HepG2 (cell line): ENCODE data around the gene SMARCD1. TPM values are rescaled to one million over a fixed set of nuclear protein-coding genes. Genes with fewer than 3 reads are reported as not detected.

Source experiments
- CREM ChIP-seq, 2 experiments: sonication (generic) in 1 of 2; formaldehyde crosslinking in 1 of 2; IDR thresholded peaks; 2 replicates each; pipeline versions ENCODE4 v1.4.0 to v1.6.1; 2016 to 2020; ENCODE audit warnings: antibody characterized with exemption in 1 of 2, mild to moderate bottlenecking in 1 of 2, missing genetic modification reagents in 1 of 2
- DMAP1 ChIP-seq: IDR thresholded peaks from 2 replicates; pipeline ENCODE4 v1.6.1; 2016
- GABPA ChIP-seq, 2 experiments: IDR thresholded peaks; 2 replicates each; pipeline ENCODE4 v1.6.1; 2011 to 2016; ENCODE audit warnings: low read depth in 2 of 2, low read length in 1 of 2, missing biosample characterization in 1 of 2, missing genetic modification characterization in 1 of 2
- HOMEZ ChIP-seq: IDR thresholded peaks from 2 replicates; pipeline ENCODE4 v1.6.1; 2016; ENCODE audit warnings: low read depth
- KAT7 ChIP-seq: IDR thresholded peaks from 2 replicates; pipeline ENCODE4 v1.6.1; 2018; ENCODE audit warnings: borderline replicate concordance, missing compliant biosample characterization
- MYC ChIP-seq: sonication (generic); formaldehyde crosslinking; IDR thresholded peaks from 2 replicates; pipeline ENCODE4 v1.9.0; 2021; ENCODE audit warnings: missing genetic modification reagents, borderline replicate concordance
- PAXIP1 ChIP-seq: sonication (generic); formaldehyde crosslinking; conservative IDR thresholded peaks from 2 replicates; pipeline ENCODE4 v1.4.0; 2020; ENCODE audit warnings: mild to moderate bottlenecking, missing genetic modification reagents, moderate library complexity
- SRSF1 ChIP-seq: fragments of 200-400 bp; formaldehyde crosslinking; optimal IDR thresholded peaks from 2 replicates; pipeline ENCODE3; 2017; ENCODE audit warnings: mild to moderate bottlenecking, low read depth, low read length, moderate library complexity
- TBX2 ChIP-seq: sonication (generic); formaldehyde crosslinking; IDR thresholded peaks from 2 replicates; pipeline ENCODE4 v1.5.0; 2020; ENCODE audit warnings: missing genetic modification reagents, mild to moderate bottlenecking, borderline replicate concordance
- ZBTB1 ChIP-seq: sonication (generic); formaldehyde crosslinking; IDR thresholded peaks from 2 replicates; pipeline ENCODE4 v1.4.0; 2020; ENCODE audit warnings: missing genetic modification reagents, borderline replicate concordance
- ZBTB40 ChIP-seq, 2 experiments: fragments of 450-650 bp in 1 of 2; sonication (generic) in 1 of 2; formaldehyde crosslinking in 1 of 2; IDR thresholded peaks; 2 replicates each; pipeline versions ENCODE4 v1.6.1 to v1.8.0; 2016 to 2022; ENCODE audit warnings: antibody characterized with exemption in 1 of 2, mild to moderate bottlenecking in 1 of 2, missing genetic modification reagents in 1 of 2
- ZFP36L1 ChIP-seq: sonication (generic); formaldehyde crosslinking; IDR thresholded peaks from 2 replicates; pipeline ENCODE4 v1.8.0; 2022; ENCODE audit warnings: mild to moderate bottlenecking, missing genetic modification reagents, moderate library complexity
- ZNF468 ChIP-seq: sonication (generic); formaldehyde crosslinking; IDR thresholded peaks from 2 replicates; pipeline ENCODE4 v1.8.0; 2022; ENCODE audit warnings: mild to moderate bottlenecking, moderate library complexity, missing genetic modification reagents
- polyA plus RNA-seq, 8 experiments: library from polyadenylated mRNA; depleted of rRNA in 3 of 8; stranded (reverse) in 7 of 8; unstranded in 1 of 8; fragments of >200 nt; fragmentation: Illumina TruSeq in 4 of 8; extraction: Trizol in 4 of 8; gene quantifications; 2 replicates each; pipeline versions ENCODE4 v1.2.1 to v1.2.3, GENCODE V29; 2011 to 2016; ENCODE audit warnings: low read depth in 4 of 8, missing spikeins in 1 of 8, mixed read lengths in 1 of 8; ENCODE audit not compliant: insufficient read depth in 1 of 8
- total RNA-seq, 5 experiments: library from RNA; depleted of rRNA; stranded (reverse); fragments of >200 nt; fragmentation: Illumina TruSeq; extraction: Trizol; gene quantifications; 2 replicates each; pipeline ENCODE4 v1.2.3, GENCODE V29; 2016; ENCODE audit warnings: low read depth in 1 of 5
- TF ChIP-seq, protein P1 (sequence below): sonication (generic); formaldehyde crosslinking; IDR thresholded peaks from 2 replicates; pipeline ENCODE4 v1.5.0; 2020; ENCODE audit warnings: missing genetic modification reagents, mild to moderate bottlenecking, borderline replicate concordance

SMARCD1 gene
- total and polyA plus RNA-seq, 2 of the 13 experiments (the other 11 are each of a cell fraction or from before 2014, with no cell fraction given): 51.7 to 54.6 TPM

- TF ChIP-seq ZNF468 (no peak), PAXIP1 (CRISPR knock-in tag) (peak; percentile 92), ZBTB40 (IDR thresholded peaks at IDR 0.05) (no peak), ZBTB40 (CRISPR knock-in tag; IDR thresholded peaks at IDR 0.05) (no peak), ZBTB1 (CRISPR knock-in tag) (no peak), KAT7 (no peak; the same call in 1 of the 2 replicates), HOMEZ (0 out of 2 replicates have a peak, but pooled peaks have one; percentile 57), GABPA (IDR thresholded peaks at IDR 0.05; ENCODE audit: low read depth, low read length) (no peak), GABPA (CRISPR knock-in tag; IDR thresholded peaks at IDR 0.05; ENCODE audit: low read depth) (peak; percentile 53; the same call in 1 of the 2 replicates), DMAP1 (CRISPR knock-in tag) (peak; percentile 65; the same call in 1 of the 2 replicates), ZFP36L1 (peak; percentile 69; the same call in 1 of the 2 replicates), TBX2 (peak; percentile 60), SRSF1 (no peak), CREM (IDR thresholded peaks at IDR 0.05) (peak; percentile 41; the same call in 1 of the 2 replicates), CREM (CRISPR knock-in tag; IDR thresholded peaks at IDR 0.05) (no peak), MYC (peak; percentile 42; the same call in 1 of the 2 replicates)
- TF ChIP-seq, protein P1, sequence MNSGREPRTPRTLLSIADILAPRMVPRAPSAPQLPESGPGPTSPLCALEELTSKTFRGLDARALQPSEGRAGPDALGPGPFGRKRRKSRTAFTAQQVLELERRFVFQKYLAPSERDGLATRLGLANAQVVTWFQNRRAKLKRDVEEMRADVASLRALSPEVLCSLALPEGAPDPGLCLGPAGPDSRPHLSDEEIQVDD (CRISPR knock-in tag): no peak
Measured at GRCh38 chr12:50082644-50083043, 2.5 kb upstream of the SMARCD1 start (continued).
